NCI-H2196 (cell line): ENCODE results near the gene DMC1.

Source experiments
- DNase-seq: peaks from one replicate; lab custom pipeline; 2025; ENCODE audit not compliant: unreplicated experiment; lab: John Stamatoyannopoulos, UW

Gene DMC1

GRCh38 chr22:38503021-38503420 lies 67.0 kb downstream of the DMC1 start:
- no peak for DNase-seq

- no peak for DNase-seq
These were observed 67.9 kb downstream of the DMC1 start for GRCh38 chr22:38501797-38502672.

- DNase-seq = no peak
These were observed 72.1 kb downstream of the DMC1 start for GRCh38 chr22:38497869-38498268.

- DNase-seq = no peak
These were observed 75.0 kb downstream of the DMC1 start for GRCh38 chr22:38494939-38495338.

- DNase-seq = no peak
These were observed 75.5 kb downstream of the DMC1 start for GRCh38 chr22:38494498-38494897.

- DNase-seq = no peak
These were observed 78.2 kb downstream of the DMC1 start for GRCh38 chr22:38491707-38492348.

- DNase-seq = peak; percentile 52
These were observed 79.1 kb downstream of the DMC1 start for GRCh38 chr22:38490915-38491314.

GRCh38 chr22:38490475-38490874 lies 79.5 kb downstream of the DMC1 start:
- DNase-seq = no peak

- DNase-seq = no peak
These were observed 80.3 kb downstream of the DMC1 start for GRCh38 chr22:38489561-38490145.

GRCh38 chr22:38489142-38489541 lies 80.8 kb downstream of the DMC1 start:
- DNase-seq = no peak

- no peak for DNase-seq
These were observed 82.0 kb downstream of the DMC1 start for GRCh38 chr22:38487946-38488345.

GRCh38 chr22:38485783-38486182 lies 84.2 kb downstream of the DMC1 start:
- peak; percentile 15 for DNase-seq

- DNase-seq = no peak
These were observed 85.7 kb downstream of the DMC1 start for GRCh38 chr22:38484244-38484643.

- no peak for DNase-seq
These were observed 87.2 kb downstream of the DMC1 start for GRCh38 chr22:38482662-38483308.

GRCh38 chr22:38481871-38482332 lies 88.1 kb downstream of the DMC1 start:
- DNase-seq = no peak

- no peak for DNase-seq
These were observed 88.7 kb downstream of the DMC1 start for GRCh38 chr22:38481162-38481870.

- DNase-seq = no peak
These were observed 90.7 kb downstream of the DMC1 start for GRCh38 chr22:38479096-38479837.

- DNase-seq = no peak
These were observed 92.4 kb downstream of the DMC1 start for GRCh38 chr22:38477585-38477984.

- DNase-seq = no peak
These were observed 95.9 kb downstream of the DMC1 start for GRCh38 chr22:38474003-38474607.

GRCh38 chr22:38471237-38471636 lies 98.7 kb downstream of the DMC1 start:
- DNase-seq = no peak
